ENCODE data around the gene SLC9A6.
"Not testable (repeated sequence)": the region's sequence is repeated elsewhere in the genome, so short reads cannot be mapped to it uniquely, and the experiment has no call there.

The SLC9A6 gene

DNA sequence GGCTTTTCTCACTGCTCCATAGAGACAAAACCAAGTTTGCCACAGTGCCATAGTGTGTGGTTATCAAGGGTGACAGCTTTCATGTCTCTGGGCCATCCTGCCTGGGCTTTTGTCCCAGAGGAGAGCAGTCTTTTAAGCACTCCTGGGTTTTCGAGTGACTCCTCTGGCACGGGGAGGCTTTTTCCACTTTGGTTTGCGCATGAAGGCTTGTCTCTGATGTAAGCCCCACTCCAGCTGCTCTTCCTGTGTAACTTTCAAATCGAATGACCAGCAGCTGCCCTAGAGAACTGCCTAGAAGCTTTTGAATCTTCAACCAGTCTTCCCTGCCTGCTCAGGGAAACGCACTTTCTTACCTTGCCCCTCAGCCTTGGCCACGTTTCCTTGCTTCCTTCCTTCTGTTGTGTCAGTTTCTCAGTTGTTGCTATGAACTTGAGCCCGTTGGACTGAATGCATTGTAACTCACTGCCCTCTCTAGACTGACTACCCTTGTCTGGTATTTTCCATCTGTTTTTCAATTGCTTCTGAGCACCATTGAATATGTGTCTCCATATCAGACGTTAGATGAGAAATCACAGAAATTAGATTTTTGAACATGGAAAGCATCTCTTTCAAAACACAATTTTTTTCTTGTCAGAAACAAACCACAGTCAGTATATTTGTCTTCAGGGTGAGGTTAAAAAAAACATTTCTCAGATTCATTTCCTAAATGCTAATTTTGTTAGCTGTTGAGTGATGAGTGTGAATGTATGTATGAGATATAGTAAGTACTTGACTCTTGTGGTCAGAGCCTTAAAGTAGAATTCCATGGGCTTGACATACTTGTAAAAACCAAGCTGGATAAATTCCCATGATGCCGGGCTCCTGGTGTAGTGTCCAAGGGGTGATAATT is 45.3 kb downstream of the SLC9A6 start:
- peak; percentile 34 for DNase-seq

GRCh38 chrX:136031626-136032025 is 46.4 kb downstream of the SLC9A6 start:
- no peak for DNase-seq

- no peak for DNase-seq
Measured at GRCh38 chrX:136032370-136032769, 47.1 kb downstream of the SLC9A6 start.

DNA sequence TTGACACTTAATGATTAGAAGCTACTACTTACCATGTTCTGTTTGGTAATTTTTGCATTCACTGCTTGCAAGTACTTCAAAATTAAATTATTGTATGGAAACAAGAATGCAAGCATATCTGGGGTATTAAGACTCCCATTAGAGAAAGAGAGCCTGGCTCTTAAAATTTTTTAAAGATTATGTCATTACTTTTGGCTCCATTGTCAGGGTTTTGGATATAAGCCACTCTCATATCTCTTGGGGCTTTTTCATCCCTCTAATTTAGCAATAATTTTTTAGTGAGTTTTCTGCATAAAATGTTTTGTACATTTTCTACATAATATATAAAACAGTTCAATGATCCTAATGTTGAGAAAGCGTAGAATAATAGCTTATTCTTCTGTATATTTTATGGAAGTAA is 49.4 kb downstream of the SLC9A6 start:
- no peak for DNase-seq

DNA sequence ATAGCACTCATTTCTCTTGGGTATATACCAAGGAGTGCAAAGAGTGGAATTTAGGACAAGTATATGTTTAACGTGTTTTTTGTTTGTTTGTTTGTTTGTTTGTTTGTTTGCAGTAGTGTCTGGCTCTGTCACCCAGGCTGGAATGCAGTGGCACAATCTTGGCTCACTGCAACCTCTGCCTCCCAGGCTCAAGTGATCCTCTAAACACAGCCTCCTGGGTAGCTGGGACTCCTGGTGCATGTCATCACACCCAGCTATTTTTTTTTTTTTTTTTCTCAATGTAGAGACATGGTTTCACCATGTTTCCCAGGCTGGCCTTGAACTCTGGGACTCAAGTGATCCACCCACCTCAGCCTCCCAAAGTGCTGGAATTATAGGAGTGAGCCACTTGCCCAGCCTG is 50.4 kb downstream of the SLC9A6 start:
- DNase-seq = no peak

DNA sequence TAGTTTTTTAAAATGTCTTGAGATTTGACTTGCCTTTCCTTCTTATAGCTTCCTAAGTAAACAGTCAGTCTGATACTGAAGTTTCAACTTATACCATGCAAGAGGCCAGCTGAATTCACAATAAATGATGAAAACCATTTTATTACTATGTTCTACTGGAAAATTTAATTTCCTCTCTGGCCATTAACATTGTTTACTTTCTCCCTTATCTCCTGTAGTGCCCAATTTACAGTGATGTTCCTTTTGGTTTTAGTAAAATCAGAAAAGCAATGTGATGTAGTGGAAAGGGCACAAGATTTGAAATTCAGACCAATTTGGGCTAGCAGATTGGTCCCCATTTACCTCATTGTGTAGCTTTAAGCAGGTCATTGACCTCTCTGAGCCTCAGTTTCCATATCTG is 54.2 kb downstream of the SLC9A6 start:
- DNase-seq = no peak

DNA sequence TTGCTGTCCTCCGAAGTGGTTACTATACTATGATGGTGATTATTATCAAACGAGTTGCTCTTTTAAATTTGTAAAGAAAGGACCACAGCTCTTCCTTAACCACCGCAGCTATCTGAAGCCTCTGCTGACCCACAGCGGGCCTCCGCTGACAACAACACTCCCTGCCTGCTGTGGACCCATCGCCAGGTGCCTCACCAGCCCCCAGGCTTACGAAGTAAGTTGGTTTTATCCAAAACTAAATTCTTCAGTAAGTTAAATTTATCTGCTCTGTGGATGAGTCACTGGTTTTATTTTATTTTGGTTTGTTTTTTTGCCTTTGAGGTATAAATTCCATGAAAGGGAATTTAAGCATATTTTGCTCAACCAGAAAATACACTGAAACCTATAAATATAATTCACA is 54.7 kb downstream of the SLC9A6 start:
- no peak for DNase-seq

GRCh38 chrX:136041254-136041812 is 56.1 kb downstream of the SLC9A6 start:
- no peak for DNase-seq

- DNase-seq = no peak
Measured at GRCh38 chrX:136045008-136045407, 59.8 kb downstream of the SLC9A6 start.

- DNase-seq = peak; percentile 3
Measured at GRCh38 chrX:136046295-136047015, 61.2 kb downstream of the SLC9A6 start.

DNA sequence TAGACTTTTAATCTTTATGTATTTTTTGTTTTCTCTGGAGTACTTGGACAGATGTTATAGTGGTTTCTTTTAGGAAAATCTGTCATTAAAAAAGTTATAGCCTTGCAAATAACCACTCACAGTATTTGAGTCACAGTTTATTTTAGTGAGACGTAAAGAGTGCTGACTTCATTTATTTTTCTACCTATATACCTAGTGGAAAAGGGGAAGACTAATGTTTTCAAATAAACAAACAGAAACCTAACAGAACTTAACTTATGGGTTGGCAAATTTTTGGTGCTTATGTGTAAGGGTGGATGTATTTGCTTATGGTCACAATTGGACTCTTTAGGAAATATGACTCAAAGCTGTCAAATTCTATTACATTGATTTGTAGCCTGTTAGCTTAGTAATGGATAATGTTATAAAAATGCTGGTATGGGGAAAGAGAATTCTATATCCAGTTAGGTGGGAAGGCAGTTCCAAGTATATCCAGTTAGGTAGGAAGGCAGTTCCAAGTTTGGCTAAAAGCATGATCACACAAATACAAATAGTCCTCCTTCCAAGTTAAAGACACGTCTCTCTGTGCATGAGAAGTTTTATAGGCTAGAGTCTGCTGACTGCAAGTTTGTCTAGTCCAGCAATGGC is 61.9 kb downstream of the SLC9A6 start:
- DNase-seq = peak; percentile 67

- DNase-seq = peak; percentile 48
Measured at GRCh38 chrX:136047969-136048368, 62.7 kb downstream of the SLC9A6 start.

DNA sequence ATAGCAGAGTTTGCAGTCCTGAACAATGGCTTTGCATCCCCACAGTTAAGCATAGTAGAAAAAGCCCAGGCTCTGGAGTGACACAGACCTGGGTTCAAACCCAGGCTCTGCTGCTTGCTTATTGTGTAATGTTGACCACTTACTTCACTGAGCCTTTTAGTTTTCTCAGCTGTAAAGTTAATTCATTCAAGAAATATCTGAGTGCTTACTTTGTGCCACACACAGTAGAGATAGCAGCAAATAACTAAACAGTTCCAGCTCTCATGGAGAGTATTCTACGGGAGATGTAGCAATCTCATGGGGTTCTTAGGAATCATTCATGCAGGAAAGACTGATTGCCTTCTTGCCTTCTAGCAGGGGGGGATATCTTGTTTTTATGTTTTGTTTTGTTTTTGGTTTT is 63.2 kb downstream of the SLC9A6 start:
- DNase-seq = no peak

DNA sequence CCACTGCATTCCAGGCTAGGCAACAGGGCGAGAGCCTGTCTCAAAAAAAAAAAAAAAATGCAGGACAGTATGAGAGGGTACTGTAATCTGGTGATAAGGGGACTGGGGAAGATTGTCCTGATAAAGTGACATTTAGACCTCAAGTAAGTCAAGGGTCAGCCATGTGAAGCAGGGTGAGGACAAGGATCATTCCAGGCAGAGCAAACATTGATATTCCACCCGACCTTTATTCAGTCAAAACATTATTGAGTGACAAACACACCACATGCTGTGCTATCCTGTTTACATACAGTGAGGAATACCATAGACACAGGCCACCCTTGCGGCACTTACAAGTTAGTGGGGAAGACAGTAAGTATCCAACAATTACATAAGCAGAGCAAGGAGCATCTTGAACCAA is 64.4 kb downstream of the SLC9A6 start:
- DNase-seq = no peak

DNA sequence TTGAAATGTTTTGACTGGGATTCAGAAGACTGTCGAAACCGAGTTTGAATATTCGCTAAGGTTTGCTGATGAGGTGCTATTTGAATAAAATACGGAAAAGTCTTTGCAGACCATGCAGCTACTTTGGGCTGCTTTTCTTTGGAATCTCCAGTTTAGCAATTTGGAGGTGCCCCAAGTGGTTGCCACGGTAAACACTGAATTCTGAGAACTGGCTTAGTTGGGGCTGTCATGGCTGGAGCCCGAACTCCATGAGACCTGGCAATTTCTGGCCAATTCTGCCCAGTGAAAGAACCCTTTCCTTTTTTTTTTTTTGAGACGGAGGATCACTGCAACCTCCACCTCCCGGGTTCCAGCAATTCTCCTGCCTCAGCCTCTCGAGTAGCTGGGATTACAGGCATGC is 65.6 kb downstream of the SLC9A6 start:
- DNase-seq = not testable (repeated sequence)

GRCh38 chrX:136051611-136052010 is 66.4 kb downstream of the SLC9A6 start:
- DNase-seq = no peak

DNA sequence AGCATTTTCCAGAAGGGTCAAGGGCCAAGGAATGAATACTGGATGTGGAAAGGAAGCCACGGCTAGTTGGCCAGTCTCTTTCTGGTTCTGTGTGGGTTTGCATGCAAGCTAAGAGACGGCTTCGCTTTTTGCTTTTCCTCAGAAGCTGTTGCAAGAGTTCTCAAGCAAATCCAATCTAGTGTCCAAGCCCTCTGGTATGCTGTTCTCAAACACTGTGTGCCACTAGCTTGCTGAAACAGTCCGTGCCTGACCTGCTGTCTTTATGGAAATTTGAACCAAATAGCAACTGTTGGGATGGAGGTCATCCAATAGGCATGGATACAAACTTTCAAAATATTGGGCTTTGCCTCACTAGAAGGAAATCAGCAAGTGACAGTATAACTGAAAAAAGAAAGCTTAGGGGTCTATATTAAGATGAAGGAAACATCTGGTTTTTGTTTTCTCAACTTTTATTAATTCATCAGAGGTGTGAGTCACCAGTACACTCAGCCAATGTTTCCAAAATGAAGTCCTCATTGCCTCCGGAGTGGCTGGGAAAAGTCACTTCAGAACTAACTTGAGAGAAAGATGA is 70.5 kb downstream of the SLC9A6 start:
- DNase-seq = peak; percentile 73

- DNase-seq = no peak
Measured at GRCh38 chrX:136057567-136057966, 72.3 kb downstream of the SLC9A6 start.

DNA sequence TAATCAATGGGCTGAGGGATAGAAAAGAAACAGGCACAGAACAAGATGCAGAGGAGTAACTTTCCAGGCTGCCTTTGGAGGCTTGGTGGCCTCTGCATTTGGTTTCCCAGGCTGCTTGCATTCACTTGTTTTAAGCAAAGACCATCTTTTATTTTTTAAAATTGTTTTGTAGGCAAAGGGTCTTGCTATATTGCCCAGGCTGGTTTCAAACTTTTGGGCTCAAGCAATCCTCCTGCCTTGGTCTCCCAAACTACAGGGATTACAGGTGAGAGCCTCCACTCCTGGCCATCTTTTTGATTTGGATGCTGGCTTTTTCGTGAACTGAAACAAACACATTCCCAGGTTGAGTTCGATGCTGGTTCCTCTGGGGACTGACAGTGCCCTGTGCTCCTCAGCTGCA is 74.1 kb downstream of the SLC9A6 start:
- DNase-seq = no peak

GRCh38 chrX:136061286-136061685 is 76.1 kb downstream of the SLC9A6 start:
- no peak for DNase-seq

GRCh38 chrX:136061696-136062095 is 76.5 kb downstream of the SLC9A6 start:
- DNase-seq = no peak

- no peak for DNase-seq
Measured at GRCh38 chrX:136063340-136064079, 78.3 kb downstream of the SLC9A6 start.

All from HCEC 1CT (cell line).